Measurements from ENCODE around the gene CLEC4F. TPM values are rescaled to one million over a fixed set of nuclear protein-coding genes. Genes with fewer than 3 reads are reported as not detected.

CLEC4F gene
- total RNA-seq, 1 donor from 2014 or later = not detected

DNA sequence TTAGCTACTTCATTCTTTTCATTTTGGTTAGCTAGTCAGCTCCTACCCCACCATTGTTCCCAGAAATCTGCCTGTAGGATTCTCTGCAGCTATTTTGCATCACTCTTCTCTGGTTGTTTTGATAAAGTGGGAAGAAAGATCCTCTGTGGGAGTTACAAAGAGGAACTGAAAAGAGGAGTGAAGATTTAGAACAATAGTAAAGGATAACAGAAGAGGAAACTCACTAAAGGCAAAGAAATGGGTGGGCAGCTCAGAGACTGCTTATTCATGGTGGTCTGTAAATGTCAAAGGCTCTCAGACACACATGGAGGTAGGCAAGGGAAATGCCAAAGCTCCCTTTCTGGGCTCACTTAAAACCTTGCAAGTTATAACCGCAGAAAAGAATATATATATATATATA, 32.4 kb upstream of the CLEC4F start:
- Histone ChIP-seq H3K9me3 (ENCODE audit: insufficient read depth, low read depth, low read length) (no peaks in the 10 kb centered on the region), H3K36me3 (ENCODE audit: insufficient read depth, low read length) (no peaks in the 10 kb centered on the region), H3K4me3 (ENCODE audit: insufficient read depth, low read depth, low read length) (no peak overlapping the region), H3K27ac (ENCODE audit: low read depth, low read length) (no peak overlapping the region), H3K79me2 (ENCODE audit: insufficient read depth, low read length) (no peaks in the 10 kb centered on the region), H4K20me1 (ENCODE audit: insufficient read depth, low read length) (no peaks in the 10 kb centered on the region), H3K27me3 (ENCODE audit: insufficient read depth, low read length) (peaks cover 28% of the 10 kb centered on the region), H3K4me2 (ENCODE audit: low read length) (no peak overlapping the region), H3K9ac (ENCODE audit: low read length) (no peak overlapping the region), H2AFZ (ENCODE audit: low read depth, low read length) (no peak overlapping the region), H3K4me1 (ENCODE audit: insufficient read depth, low read length) (no peaks in the 10 kb centered on the region)
- no peak overlapping the region for H3K27ac Mint-ChIP-seq (ENCODE audit: unreplicated experiment)
- H3K4me1 Mint-ChIP-seq (ENCODE audit: low read depth, unreplicated experiment) = peaks cover 3% of the 10 kb centered on the region
- H3K4me3 Mint-ChIP-seq (ENCODE audit: unreplicated experiment) = no peak overlapping the region
- no peaks in the 10 kb centered on the region for H3K9me3 Mint-ChIP-seq (ENCODE audit: unreplicated experiment)
- TF ChIP-seq, protein P1, sequence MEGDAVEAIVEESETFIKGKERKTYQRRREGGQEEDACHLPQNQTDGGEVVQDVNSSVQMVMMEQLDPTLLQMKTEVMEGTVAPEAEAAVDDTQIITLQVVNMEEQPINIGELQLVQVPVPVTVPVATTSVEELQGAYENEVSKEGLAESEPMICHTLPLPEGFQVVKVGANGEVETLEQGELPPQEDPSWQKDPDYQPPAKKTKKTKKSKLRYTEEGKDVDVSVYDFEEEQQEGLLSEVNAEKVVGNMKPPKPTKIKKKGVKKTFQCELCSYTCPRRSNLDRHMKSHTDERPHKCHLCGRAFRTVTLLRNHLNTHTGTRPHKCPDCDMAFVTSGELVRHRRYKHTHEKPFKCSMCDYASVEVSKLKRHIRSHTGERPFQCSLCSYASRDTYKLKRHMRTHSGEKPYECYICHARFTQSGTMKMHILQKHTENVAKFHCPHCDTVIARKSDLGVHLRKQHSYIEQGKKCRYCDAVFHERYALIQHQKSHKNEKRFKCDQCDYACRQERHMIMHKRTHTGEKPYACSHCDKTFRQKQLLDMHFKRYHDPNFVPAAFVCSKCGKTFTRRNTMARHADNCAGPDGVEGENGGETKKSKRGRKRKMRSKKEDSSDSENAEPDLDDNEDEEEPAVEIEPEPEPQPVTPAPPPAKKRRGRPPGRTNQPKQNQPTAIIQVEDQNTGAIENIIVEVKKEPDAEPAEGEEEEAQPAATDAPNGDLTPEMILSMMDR (IDR thresholded peaks at IDR 0.05; ENCODE audit: insufficient read depth, low read depth, low read length) = no peak
- TF ChIP-seq EZH2 (IDR thresholded peaks at IDR 0.05; ENCODE audit: insufficient read depth, low read length) = no peak
- no peaks in the 10 kb centered on the region for H3K36me3 Mint-ChIP-seq (ENCODE audit: low read depth, unreplicated experiment)
- no peaks in the 10 kb centered on the region for H3K27me3 Mint-ChIP-seq (ENCODE audit: low read depth, unreplicated experiment)
- no peak for DNase-seq (ENCODE audit: low read depth)
- FAIRE-seq = no peak

DNA sequence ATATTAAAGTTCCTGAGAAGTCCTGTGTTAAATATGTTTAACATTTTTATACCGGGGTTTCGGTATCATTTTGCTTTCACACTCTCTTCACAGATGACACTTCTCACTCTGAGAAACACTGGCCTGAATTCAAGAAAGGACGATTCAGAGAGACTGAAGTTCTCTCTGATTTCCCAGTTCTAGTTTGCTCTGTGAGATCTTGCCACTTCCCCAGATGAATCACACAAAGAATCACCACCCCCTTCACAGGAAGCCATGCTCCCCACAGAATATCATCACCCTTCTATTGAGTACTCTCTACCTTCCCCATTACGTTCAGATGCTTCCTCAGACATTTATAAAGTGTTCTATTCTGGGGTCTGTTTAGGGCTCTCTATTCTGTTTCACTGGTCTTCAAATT, 31.3 kb upstream of the CLEC4F start:
- Mint-ChIP-seq H3K27ac (ENCODE audit: unreplicated experiment) (peak overlapping the region; percentile 0), H3K4me3 (ENCODE audit: unreplicated experiment) (no peak overlapping the region), H3K36me3 (ENCODE audit: low read depth, unreplicated experiment) (no peaks in the 10 kb centered on the region), H3K9me3 (ENCODE audit: unreplicated experiment) (no peaks in the 10 kb centered on the region), H3K27me3 (ENCODE audit: low read depth, unreplicated experiment) (no peaks in the 10 kb centered on the region), H3K4me1 (ENCODE audit: low read depth, unreplicated experiment) (peaks cover 3% of the 10 kb centered on the region)
- H3K27me3 ChIP-seq (ENCODE audit: insufficient read depth, low read length) = peaks cover 23% of the 10 kb centered on the region
- no peaks in the 10 kb centered on the region for H3K79me2 ChIP-seq (ENCODE audit: insufficient read depth, low read length)
- H3K4me1 ChIP-seq (ENCODE audit: insufficient read depth, low read length) = no peaks in the 10 kb centered on the region
- FAIRE-seq (no peak), DNase-seq (ENCODE audit: low read depth) (no peak)
- H4K20me1 ChIP-seq (ENCODE audit: insufficient read depth, low read length) = no peaks in the 10 kb centered on the region
- H3K4me2 ChIP-seq (ENCODE audit: low read length) = no peak overlapping the region
- TF ChIP-seq, protein P1 (IDR thresholded peaks at IDR 0.05; ENCODE audit: insufficient read depth, low read depth, low read length) = no peak
- no peak for TF ChIP-seq EZH2 (IDR thresholded peaks at IDR 0.05; ENCODE audit: insufficient read depth, low read length)
- no peak overlapping the region for H3K4me3 ChIP-seq (ENCODE audit: insufficient read depth, low read depth, low read length)
- H2AFZ ChIP-seq (ENCODE audit: low read depth, low read length) = no peak overlapping the region
- no peaks in the 10 kb centered on the region for H3K36me3 ChIP-seq (ENCODE audit: insufficient read depth, low read length)
- H3K9me3 ChIP-seq (ENCODE audit: insufficient read depth, low read depth, low read length) = no peaks in the 10 kb centered on the region
- no peak overlapping the region for H3K9ac ChIP-seq (ENCODE audit: low read length)
- H3K27ac ChIP-seq (ENCODE audit: low read depth, low read length) = no peak overlapping the region

DNA sequence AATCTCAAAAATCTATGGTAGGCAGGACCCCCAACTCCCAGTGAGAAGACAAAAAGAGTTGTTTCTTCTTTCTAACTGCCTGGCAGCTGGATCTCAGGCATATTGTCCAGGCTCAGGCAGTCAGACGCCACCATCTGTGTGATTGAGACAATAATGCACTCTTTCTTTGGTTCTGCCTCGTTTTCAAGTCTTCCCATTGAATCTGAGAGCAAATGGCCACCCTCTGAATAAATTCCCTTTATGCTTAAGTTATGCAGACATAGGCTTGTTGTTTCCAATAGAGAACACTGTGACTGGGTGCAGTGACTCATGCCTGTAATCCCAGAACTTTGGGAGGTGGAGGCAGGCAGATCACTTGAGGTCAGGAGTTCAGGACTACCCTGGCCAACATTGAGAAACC, 30.5 kb upstream of the CLEC4F start:
- FAIRE-seq (no peak), DNase-seq (ENCODE audit: low read depth) (no peak)
- H3K27me3 Mint-ChIP-seq (ENCODE audit: low read depth, unreplicated experiment) = no peaks in the 10 kb centered on the region
- H3K4me3 ChIP-seq (ENCODE audit: insufficient read depth, low read depth, low read length) = no peak overlapping the region
- no peaks in the 10 kb centered on the region for H4K20me1 ChIP-seq (ENCODE audit: insufficient read depth, low read length)
- H3K27ac Mint-ChIP-seq (ENCODE audit: unreplicated experiment) = no peak overlapping the region
- no peaks in the 10 kb centered on the region for H3K9me3 ChIP-seq (ENCODE audit: insufficient read depth, low read depth, low read length)
- no peak overlapping the region for H3K4me3 Mint-ChIP-seq (ENCODE audit: unreplicated experiment)
- peaks cover 3% of the 10 kb centered on the region for H3K4me1 Mint-ChIP-seq (ENCODE audit: low read depth, unreplicated experiment)
- H3K4me2 ChIP-seq (ENCODE audit: low read length) = no peak overlapping the region
- no peak overlapping the region for H3K27ac ChIP-seq (ENCODE audit: low read depth, low read length)
- peaks cover 2% of the 10 kb centered on the region for H3K9me3 Mint-ChIP-seq (ENCODE audit: unreplicated experiment)
- H3K36me3 ChIP-seq (ENCODE audit: insufficient read depth, low read length) = no peaks in the 10 kb centered on the region
- H3K36me3 Mint-ChIP-seq (ENCODE audit: low read depth, unreplicated experiment) = no peaks in the 10 kb centered on the region
- H3K27me3 ChIP-seq (ENCODE audit: insufficient read depth, low read length) = peaks cover 16% of the 10 kb centered on the region
- H3K79me2 ChIP-seq (ENCODE audit: insufficient read depth, low read length) = no peaks in the 10 kb centered on the region
- H3K4me1 ChIP-seq (ENCODE audit: insufficient read depth, low read length) = no peaks in the 10 kb centered on the region
- H2AFZ ChIP-seq (ENCODE audit: low read depth, low read length) = no peak overlapping the region
- TF ChIP-seq EZH2 (IDR thresholded peaks at IDR 0.05; ENCODE audit: insufficient read depth, low read length) = no peak
- TF ChIP-seq, protein P1 (IDR thresholded peaks at IDR 0.05; ENCODE audit: insufficient read depth, low read depth, low read length) = no peak
- H3K9ac ChIP-seq (ENCODE audit: low read length) = no peak overlapping the region

All from astrocyte (in vitro differentiated cells and primary cell).